GM18498 (cell line): ENCODE data around the gene LRIT3.

Experiments
- ATAC-seq: cut with Tn5 transposase; IDR thresholded peaks from one replicate; pipeline ENCODE4 v1.9.1; 2021; ENCODE audit warnings: mild to moderate bottlenecking, moderate library complexity; ENCODE audit not compliant: unreplicated experiment

Gene LRIT3

DNA sequence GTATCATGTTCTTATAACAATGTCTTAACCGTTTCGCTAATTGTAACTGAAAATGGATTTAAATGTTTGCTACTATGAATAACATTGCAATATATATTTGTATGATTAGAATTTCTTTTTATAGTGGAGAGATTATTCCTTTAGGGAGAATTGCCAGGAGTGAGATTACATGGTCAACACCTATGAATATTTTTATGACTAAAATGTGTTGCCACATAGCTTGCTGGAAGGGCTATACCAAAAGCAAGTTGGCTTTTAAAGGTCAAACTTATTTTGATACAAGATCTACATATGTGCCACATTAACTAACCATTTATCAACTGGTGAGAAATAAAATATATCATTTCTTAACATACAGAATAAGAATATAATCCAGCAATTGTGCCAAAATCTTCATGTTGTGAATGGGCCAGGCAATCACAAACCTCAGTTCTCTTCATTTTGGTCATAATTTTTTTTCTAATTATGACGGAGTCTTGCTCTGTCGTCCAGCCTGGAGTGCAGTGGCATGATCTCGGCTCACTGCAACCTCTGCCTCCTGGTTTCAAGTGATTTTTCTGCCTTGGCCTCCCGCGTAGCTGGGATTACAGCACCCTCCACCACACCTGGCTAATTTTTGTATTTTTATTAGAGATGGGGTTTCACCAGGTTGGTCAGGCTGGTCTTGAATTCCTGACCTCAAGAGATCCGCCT, 54.8 kb downstream of the LRIT3 start:
- no peak for ATAC-seq

DNA sequence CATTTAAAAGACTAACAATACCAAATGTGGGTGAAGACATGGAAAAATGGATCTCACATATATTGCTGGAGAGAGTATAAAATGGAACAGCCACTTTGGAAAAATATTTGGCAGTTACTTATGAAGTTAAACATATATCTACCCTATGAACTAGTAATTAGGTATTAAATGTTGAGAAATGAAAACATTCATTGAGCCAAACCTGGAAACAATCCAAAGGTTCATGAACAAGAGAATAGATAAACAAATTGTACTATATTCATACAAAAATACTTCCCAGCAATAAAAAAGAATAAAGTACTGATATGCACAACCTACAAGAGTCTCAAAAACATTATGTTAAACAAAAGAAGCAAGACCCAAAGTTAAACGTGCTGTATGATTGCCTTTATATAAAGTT, 60.8 kb downstream of the LRIT3 start:
- ATAC-seq = no peak

DNA sequence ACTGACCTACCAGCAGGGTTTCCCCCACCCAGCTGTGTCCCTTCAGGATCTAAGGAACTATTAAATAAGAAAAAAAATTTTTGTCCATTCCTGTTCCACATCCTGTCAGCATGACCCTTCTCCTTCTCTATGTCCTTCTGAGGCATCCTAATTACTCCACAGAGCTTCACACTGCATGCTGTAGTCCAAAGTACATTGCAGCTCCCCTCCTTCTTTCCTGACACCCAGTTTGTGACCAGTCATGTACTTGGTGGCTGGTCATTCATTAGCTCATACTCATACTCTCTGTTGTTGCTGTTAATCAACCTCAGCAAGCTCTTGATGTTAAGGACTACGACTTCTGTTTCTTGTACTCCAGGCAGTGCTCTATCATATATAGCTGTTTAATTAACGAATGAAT, 62.3 kb downstream of the LRIT3 start:
- ATAC-seq = no peak

DNA sequence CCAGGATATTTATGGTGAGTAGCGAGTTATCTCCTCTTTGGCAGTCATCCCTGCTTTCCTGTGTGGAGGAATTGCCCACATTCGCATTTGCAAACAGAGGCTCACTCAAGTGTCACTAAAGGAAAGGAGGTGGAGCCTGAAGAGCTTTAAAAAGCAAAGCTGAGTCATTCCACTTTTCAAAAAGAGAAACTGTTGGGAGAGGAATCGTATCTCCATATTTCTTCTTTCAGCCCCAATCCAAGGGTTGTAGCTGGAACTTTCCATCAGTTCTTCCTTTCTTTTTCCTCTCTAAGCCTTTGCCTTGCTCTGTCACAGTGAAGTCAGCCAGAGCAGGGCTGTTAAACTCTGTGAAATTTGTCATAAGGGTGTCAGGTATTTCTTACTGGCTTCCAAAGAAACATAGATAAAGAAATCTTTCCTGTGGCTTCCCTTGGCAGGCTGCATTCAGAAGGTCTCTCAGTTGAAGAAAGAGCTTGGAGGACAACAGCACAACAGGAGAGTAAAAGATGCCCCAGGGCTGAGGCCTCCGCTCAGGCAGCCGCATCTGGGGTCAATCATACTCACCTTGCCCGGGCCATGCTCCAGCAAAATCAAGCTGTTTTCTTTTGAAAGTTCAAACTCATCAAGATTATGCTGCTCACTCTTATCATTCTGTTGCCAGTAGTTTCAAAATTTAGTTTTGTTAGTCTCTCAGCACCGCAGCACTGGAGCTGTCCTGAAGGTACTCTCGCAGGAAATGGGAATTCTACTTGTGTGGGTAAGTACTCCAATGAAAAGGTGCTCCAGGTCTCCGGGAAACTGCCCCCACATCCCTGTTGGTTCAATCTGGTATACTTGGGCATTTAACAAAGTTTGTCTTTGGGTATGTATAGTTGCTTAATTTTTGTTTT, 65.0 kb downstream of the LRIT3 start, which contains the start of gene EGF:
TSS of gene EGF (plus strand) at position 178 of the 890 bp plus-strand sequence. CDS start at position 631, 453 bp downstream.
- no peak for ATAC-seq

DNA sequence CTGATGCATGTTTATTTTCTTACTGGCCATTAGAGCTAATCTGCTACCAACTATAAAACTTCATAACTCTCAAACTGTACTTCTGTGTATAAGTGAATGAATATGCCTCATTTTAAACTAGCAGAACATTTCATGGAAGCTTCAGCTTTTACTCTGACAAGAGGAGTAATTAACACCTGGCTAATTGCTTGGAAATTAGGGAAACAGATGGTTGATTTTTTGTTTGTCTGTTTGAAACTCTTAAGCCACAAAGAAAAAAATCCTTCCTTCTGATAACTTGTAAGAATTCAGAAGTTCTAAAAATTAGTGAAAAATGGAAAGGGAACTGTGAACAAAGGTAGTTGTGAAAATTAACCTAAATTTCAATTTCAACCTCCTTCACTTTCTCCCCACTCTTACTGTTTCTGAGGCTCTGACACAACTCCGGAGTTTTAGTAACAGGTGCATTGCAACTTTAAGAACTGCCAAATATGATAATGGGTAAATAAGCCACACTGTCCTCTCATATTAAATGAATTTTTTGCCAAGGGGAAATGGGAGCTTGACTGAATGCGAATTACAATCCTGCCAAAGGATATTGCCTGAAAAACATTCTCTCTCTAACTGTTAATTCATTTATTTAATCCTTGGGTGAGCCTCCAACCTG, 65.8 kb downstream of the LRIT3 start:
- no peak for ATAC-seq

DNA sequence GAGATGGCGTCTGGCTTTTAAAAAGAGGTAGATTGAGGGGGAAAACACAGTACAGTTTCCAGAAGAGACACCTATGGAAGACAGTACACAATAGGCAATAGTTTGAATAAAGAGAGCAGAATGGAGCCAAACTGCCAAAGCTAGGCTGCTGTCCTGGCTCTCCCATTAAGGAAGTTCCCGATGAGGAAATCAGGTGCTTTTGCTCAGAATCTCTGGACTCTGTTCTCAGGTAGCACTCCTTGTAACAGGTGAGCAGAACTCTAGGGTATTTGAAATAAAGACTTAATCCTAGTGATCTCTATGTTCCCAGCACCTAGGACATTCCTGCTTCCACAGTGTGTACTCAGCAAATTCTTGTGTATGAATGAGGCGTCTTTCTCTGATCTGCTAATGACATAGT, 66.4 kb downstream of the LRIT3 start:
- ATAC-seq = no peak

DNA sequence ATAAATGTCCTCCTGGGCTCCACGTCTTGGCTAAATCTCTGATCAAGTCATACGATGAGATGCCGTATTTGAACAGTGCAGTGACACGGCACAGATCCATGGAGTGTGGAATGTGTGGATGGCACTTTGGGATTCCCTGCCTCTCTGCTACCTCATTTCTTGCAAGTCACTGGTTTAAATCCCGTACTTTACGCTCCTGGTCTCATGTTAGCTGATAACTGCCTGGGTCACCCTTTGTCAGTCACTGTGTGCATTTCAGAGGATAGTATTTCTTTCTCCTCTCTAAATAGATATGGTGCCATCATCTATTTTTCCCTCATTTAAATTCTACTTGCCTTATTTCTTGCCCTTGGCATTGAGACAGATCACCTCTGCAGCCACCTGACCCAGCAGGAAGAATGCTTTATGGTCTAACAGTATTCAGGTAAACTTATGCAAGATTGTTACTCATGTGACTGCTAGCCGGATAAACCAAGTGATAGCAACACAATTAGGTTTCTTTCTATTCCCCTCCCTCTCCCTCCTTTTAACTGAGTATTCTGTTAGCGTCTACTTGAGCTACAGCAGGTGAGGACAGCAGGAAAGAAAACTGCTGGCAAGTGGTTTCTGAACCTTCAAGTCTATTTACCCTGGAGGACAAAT, 67.6 kb downstream of the LRIT3 start:
- no peak for ATAC-seq

DNA sequence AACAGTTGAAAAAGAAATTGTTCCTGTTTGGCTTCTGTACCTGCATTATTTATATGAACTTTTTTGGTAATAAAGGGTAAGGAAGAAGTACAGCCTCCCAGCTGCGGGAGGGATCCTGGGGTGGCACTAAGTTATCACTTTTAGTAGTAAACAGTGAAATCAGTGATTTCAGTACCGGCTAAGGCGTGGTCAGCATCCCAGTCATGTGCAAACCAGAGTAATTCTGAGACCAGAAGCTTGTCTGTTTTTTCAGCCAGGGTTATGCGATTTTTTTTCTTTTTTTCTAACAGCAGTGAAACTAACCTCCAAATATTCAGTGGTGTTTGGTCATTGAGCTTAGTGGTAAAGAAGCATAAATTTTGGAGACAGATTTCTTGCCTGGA, 68.1 kb downstream of the LRIT3 start:
- ATAC-seq = no peak

DNA sequence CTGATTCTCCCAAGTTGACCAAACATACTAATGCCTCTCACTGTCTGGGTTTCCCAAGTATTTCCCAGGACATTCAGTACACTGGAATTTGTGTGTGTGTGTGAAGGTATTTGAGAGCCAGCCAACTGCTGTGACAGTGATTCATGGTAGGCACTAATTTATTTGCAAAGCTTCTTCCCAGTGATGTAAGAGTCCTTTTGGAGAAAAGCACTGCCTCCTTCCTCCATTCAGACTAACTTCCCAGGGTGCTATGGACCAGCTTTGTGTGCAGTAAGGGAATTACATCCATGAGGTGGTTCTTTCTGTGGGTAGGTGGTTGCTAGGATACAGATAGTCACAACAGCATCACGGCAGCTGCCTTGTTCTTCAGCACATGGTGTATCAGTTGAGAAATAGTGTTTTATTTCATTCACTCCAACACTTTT, 73.5 kb downstream of the LRIT3 start:
- no peak for ATAC-seq
